K562 (cell line): ENCODE measurements around the gene SRSF6. TPM values are rescaled to one million over a fixed set of nuclear protein-coding genes. Genes with fewer than 3 reads are reported as not detected.

Experiments
- BRD9 ChIP-seq: fragments of 450-650 bp; IDR thresholded peaks from 2 replicates; pipeline ENCODE4 v1.6.1; 2018; ENCODE audit warnings: low read depth; ENCODE audit not compliant: partially characterized antibody
- DPF2 ChIP-seq: fragments of 450-650 bp; IDR thresholded peaks from 2 replicates; pipeline ENCODE4 v1.6.1; 2016
- ETV5 ChIP-seq: sonication (generic); formaldehyde crosslinking; IDR thresholded peaks from 2 replicates; pipeline ENCODE4 v1.4.0; 2020; ENCODE audit warnings: low read depth, mild to moderate bottlenecking, missing genetic modification reagents
- EWSR1 ChIP-seq: fragments of 450-650 bp; IDR thresholded peaks from 2 replicates; pipeline ENCODE4 v1.6.1; 2018; ENCODE audit warnings: borderline replicate concordance, mild to moderate bottlenecking, low read depth, moderate library complexity; ENCODE audit not compliant: partially characterized antibody
- KDM1A ChIP-seq, 2 experiments: fragments of 450-650 bp; IDR thresholded peaks; 2 replicates each; pipeline ENCODE4 v1.6.1; 2016; ENCODE audit warnings: mild to moderate bottlenecking in 2 of 2
- MCM5 ChIP-seq: fragments of 450-650 bp; IDR thresholded peaks from 2 replicates; pipeline ENCODE4 v1.6.1; 2016; ENCODE audit warnings: low read depth
- MYNN ChIP-seq, 2 experiments: sonication (generic); formaldehyde crosslinking in 1 of 2; IDR thresholded peaks; 2 replicates each; pipeline versions ENCODE4 v1.5.0 to v1.6.1; 2016 to 2020; ENCODE audit warnings: antibody characterized with exemption in 1 of 2, missing genetic modification reagents in 1 of 2
- NEUROD1 ChIP-seq: fragments of 150-350 bp; IDR thresholded peaks from 2 replicates; pipeline ENCODE4 v1.6.1; 2014; ENCODE audit warnings: borderline replicate concordance, low read length, low read depth; ENCODE audit not compliant: partially characterized antibody
- NFIC ChIP-seq: fragments of 450-650 bp; IDR thresholded peaks from 2 replicates; pipeline ENCODE4 v1.6.1; 2017; ENCODE audit warnings: mild to moderate bottlenecking, inconsistent platforms
- NFYB ChIP-seq: IDR thresholded peaks from 2 replicates; pipeline ENCODE4 v1.6.1; 2011; ENCODE audit warnings: mild to moderate bottlenecking, moderate library complexity; ENCODE audit not compliant: insufficient read length; ENCODE audit errors: extremely low read depth
- NR2C1 ChIP-seq, 2 experiments: fragments of 450-650 bp; IDR thresholded peaks; 2 replicates each; pipeline ENCODE4 v1.6.1; 2017; ENCODE audit warnings: mild to moderate bottlenecking in 2 of 2, antibody characterized with exemption in 1 of 2, inconsistent platforms in 1 of 2, missing compliant biosample characterization in 1 of 2, missing genetic modification characterization in 1 of 2
- NR2C2 ChIP-seq, 2 experiments: fragments of 200-800 bp in 1 of 2; sonication (Bioruptor generic) in 1 of 2; sonication (generic) in 1 of 2; formaldehyde crosslinking in 1 of 2; IDR thresholded peaks; 2 replicates each; pipeline versions ENCODE4 v1.6.1 to v1.8.0; 2016 to 2022; ENCODE audit warnings: mild to moderate bottlenecking in 1 of 2, missing compliant biosample characterization in 1 of 2, missing genetic modification characterization in 1 of 2, missing genetic modification reagents in 1 of 2
- NR4A1 ChIP-seq, 2 experiments: fragments of 250-450 bp in 1 of 2; fragments of 450-650 bp in 1 of 2; sonication (Bioruptor Pico) in 1 of 2; IDR thresholded peaks; 2 replicates each; pipeline versions ENCODE4 v1.4.0 to v1.6.1; 2016 to 2020; ENCODE audit warnings: mild to moderate bottlenecking in 2 of 2, missing compliant biosample characterization in 1 of 2, missing genetic modification characterization in 1 of 2, moderate library complexity in 1 of 2
- PCBP1 ChIP-seq: fragments of 200-400 bp; formaldehyde crosslinking; IDR thresholded peaks from 2 replicates; pipeline ENCODE4 v1.6.1; 2018; ENCODE audit warnings: mild to moderate bottlenecking, low read depth, low read length; ENCODE audit not compliant: poor library complexity, severe bottlenecking
- POLR2A ChIP-seq: fragments of 450-650 bp; conservative IDR thresholded peaks from 2 replicates; pipeline ENCODE4 v1.6.1; 2016
- RBM34 ChIP-seq: fragments of 200-400 bp; formaldehyde crosslinking; IDR thresholded peaks from 2 replicates; pipeline ENCODE4 v1.6.1; 2018; ENCODE audit warnings: low read length, borderline replicate concordance; ENCODE audit not compliant: insufficient read depth
- SLC30A9 ChIP-seq: fragments of 250-450 bp; sonication (Bioruptor Pico); IDR thresholded peaks from 2 replicates; pipeline ENCODE4 v1.8.0; 2022; ENCODE audit warnings: mild to moderate bottlenecking, moderate library complexity
- TAL1 ChIP-seq: fragments of 450-650 bp; IDR thresholded peaks from 2 replicates; pipeline ENCODE4 v1.6.1; 2016; ENCODE audit warnings: mild to moderate bottlenecking
- ZNF79 ChIP-seq: fragments of 250-450 bp; sonication (Bioruptor Pico); IDR thresholded peaks from 2 replicates; pipeline ENCODE4 v1.4.0; 2020; ENCODE audit warnings: low read depth, mild to moderate bottlenecking, moderate library complexity
- polyA plus RNA-seq, 8 experiments: library from polyadenylated mRNA; depleted of rRNA in 4 of 8; stranded (reverse) in 5 of 8; unstranded in 3 of 8; fragments of >200 nt; fragmentation: Nextera tagmentation in 2 of 8; fragmentation: Illumina TruSeq in 1 of 8; extraction: Ambion mirVana in 2 of 8; extraction: Trizol in 1 of 8; gene quantifications; 2 replicates each; pipeline versions ENCODE4 v1.2.1 to v1.2.3, GENCODE V29; 2011 to 2014; ENCODE audit warnings: inconsistent platforms in 1 of 8, missing spikeins in 1 of 8
- total RNA-seq, 7 experiments: library from RNA; depleted of rRNA in 6 of 7; stranded (reverse); fragments of >200 nt in 6 of 7; fragmentation: Illumina TruSeq in 2 of 7; extraction: Trizol in 2 of 7; gene quantifications; 2 replicates each; pipeline versions ENCODE4 v1.2.1 to v1.2.3, GENCODE V29; 2011 to 2021; ENCODE audit warnings: low replicate concordance in 1 of 7
- TF ChIP-seq, protein P1 (sequence below), 2 experiments: fragments of 450-650 bp in 1 of 2; sonication (generic) in 1 of 2; formaldehyde crosslinking in 1 of 2; IDR thresholded peaks in 1 of 2; conservative IDR thresholded peaks in 1 of 2; 2 replicates each; pipeline versions ENCODE4 v1.6.1 to v1.8.1; 2016 to 2023; ENCODE audit warnings: mild to moderate bottlenecking in 2 of 2, moderate library complexity in 2 of 2, inconsistent platforms in 1 of 2, missing genetic modification reagents in 1 of 2
- TF ChIP-seq, protein P2 (sequence below): fragments of 200-800 bp; sonication (Bioruptor generic); IDR thresholded peaks from 2 replicates; pipeline ENCODE4 v1.6.1; 2016; ENCODE audit warnings: missing genetic modification characterization, missing compliant biosample characterization

The SRSF6 gene
- total and polyA plus RNA-seq, 9 of the 15 experiments (the other 6 are each of a cell fraction or from before 2014, with no cell fraction given), result 52.4 to 165 (median 117) TPM

GRCh38 chr20:43459022-43459942 lies 1.6 kb downstream of the SRSF6 start (continued):
- TF ChIP-seq NEUROD1 (no peak), SLC30A9 (CRISPR knock-in tag) (no peak), NR2C1 (IDR thresholded peaks at IDR 0.05) (peak; percentile 98), NR2C1 (tag; IDR thresholded peaks at IDR 0.05) (peak; percentile 99), POLR2A (peak; percentile 8; the same call in 1 of the 2 replicates), NFYB (peak; percentile 19), BRD9 (no peak), RBM34 (no peak), KDM1A (IDR thresholded peaks at IDR 0.05) (no peak), PCBP1 (no peak), DPF2 (peak; percentile 24; the same call in 1 of the 2 replicates), EWSR1 (no peak), ZNF79 (CRISPR knock-in tag) (no peak), NFIC (peak; percentile 83), MYNN (IDR thresholded peaks at IDR 0.05) (no peak), MYNN (CRISPR knock-in tag; IDR thresholded peaks at IDR 0.05) (no peak), NR2C2 (CRISPR knock-in tag; IDR thresholded peaks at IDR 0.05) (peak; percentile 97), NR2C2 (tag; IDR thresholded peaks at IDR 0.05) (peak; percentile 97), MCM5 (no peak), NR4A1 (CRISPR knock-in tag; IDR thresholded peaks at IDR 0.05) (no peak), NR4A1 (tag; IDR thresholded peaks at IDR 0.05) (0 out of 2 replicates have a peak, but pooled peaks have one; percentile 41), TAL1 (no peak), ETV5 (peak; percentile 77)
- TF ChIP-seq, protein P1, sequence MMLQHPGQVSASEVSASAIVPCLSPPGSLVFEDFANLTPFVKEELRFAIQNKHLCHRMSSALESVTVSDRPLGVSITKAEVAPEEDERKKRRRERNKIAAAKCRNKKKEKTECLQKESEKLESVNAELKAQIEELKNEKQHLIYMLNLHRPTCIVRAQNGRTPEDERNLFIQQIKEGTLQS (IDR thresholded peaks at IDR 0.05), result no peak
- TF ChIP-seq, protein P1 (CRISPR knock-in tag; conservative IDR thresholded peaks at IDR 0.05), result no peak
- TF ChIP-seq, protein P2, sequence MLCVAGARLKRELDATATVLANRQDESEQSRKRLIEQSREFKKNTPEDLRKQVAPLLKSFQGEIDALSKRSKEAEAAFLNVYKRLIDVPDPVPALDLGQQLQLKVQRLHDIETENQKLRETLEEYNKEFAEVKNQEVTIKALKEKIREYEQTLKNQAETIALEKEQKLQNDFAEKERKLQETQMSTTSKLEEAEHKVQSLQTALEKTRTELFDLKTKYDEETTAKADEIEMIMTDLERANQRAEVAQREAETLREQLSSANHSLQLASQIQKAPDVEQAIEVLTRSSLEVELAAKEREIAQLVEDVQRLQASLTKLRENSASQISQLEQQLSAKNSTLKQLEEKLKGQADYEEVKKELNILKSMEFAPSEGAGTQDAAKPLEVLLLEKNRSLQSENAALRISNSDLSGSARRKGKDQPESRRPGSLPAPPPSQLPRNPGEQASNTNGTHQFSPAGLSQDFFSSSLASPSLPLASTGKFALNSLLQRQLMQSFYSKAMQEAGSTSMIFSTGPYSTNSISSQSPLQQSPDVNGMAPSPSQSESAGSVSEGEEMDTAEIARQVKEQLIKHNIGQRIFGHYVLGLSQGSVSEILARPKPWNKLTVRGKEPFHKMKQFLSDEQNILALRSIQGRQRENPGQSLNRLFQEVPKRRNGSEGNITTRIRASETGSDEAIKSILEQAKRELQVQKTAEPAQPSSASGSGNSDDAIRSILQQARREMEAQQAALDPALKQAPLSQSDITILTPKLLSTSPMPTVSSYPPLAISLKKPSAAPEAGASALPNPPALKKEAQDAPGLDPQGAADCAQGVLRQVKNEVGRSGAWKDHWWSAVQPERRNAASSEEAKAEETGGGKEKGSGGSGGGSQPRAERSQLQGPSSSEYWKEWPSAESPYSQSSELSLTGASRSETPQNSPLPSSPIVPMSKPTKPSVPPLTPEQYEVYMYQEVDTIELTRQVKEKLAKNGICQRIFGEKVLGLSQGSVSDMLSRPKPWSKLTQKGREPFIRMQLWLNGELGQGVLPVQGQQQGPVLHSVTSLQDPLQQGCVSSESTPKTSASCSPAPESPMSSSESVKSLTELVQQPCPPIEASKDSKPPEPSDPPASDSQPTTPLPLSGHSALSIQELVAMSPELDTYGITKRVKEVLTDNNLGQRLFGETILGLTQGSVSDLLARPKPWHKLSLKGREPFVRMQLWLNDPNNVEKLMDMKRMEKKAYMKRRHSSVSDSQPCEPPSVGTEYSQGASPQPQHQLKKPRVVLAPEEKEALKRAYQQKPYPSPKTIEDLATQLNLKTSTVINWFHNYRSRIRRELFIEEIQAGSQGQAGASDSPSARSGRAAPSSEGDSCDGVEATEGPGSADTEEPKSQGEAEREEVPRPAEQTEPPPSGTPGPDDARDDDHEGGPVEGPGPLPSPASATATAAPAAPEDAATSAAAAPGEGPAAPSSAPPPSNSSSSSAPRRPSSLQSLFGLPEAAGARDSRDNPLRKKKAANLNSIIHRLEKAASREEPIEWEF (CRISPR knock-in tag), result no peak
